SU-DHL-6 (cell line): Measurements from ENCODE around the gene TET2.

ENCODE experiments used
- EZH2phosphoT487 ChIP-seq: fragments of 200-600 bp; sonication (generic), shearing (Covaris generic); conservative IDR thresholded peaks from 2 replicates; pipeline ENCODE4 v1.6.1; 2018; ENCODE audit warnings: mild to moderate bottlenecking, antibody characterized with exemption, low read length, moderate library complexity, mixed read lengths
- TF ChIP-seq, protein P1 (sequence below): fragments of 200-600 bp; sonication (generic); IDR thresholded peaks from one replicate; pipeline ENCODE4 v1.5.1; 2017; ENCODE audit warnings: antibody characterized with exemption, mild to moderate bottlenecking, low read length, moderate library complexity; ENCODE audit not compliant: insufficient read depth, poor library complexity, severe bottlenecking

DNA sequence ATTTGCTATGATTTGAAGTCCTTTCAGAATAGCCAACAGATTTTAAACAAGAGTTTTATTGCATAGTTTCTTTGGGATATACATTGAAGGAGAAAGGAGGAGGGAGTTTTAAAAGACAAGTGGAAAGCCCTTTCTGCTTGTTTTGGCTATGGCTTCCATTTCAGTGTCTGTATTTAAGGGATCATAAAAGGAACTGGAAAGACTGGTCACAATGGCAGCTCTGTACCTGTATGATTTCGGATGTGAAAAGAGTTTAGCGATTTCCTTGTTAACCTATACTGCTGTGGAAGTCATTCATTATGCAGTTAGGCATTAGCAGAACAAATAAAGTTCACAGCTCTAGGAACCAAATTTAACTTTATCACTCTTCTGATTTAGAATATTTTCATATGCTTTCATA is 60.7 kb downstream of the TET2 start:
- TF ChIP-seq EZH2phosphoT487 = no peak
- TF ChIP-seq, protein P1, sequence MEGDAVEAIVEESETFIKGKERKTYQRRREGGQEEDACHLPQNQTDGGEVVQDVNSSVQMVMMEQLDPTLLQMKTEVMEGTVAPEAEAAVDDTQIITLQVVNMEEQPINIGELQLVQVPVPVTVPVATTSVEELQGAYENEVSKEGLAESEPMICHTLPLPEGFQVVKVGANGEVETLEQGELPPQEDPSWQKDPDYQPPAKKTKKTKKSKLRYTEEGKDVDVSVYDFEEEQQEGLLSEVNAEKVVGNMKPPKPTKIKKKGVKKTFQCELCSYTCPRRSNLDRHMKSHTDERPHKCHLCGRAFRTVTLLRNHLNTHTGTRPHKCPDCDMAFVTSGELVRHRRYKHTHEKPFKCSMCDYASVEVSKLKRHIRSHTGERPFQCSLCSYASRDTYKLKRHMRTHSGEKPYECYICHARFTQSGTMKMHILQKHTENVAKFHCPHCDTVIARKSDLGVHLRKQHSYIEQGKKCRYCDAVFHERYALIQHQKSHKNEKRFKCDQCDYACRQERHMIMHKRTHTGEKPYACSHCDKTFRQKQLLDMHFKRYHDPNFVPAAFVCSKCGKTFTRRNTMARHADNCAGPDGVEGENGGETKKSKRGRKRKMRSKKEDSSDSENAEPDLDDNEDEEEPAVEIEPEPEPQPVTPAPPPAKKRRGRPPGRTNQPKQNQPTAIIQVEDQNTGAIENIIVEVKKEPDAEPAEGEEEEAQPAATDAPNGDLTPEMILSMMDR = no peak
